Measurements from ENCODE around the gene FUCA2.

The FUCA2 gene

GRCh38 chr6:143544011-143544696 lies 32.6 kb upstream of the FUCA2 start:
- DNase-seq (ENCODE audit: low read depth), result no peak
- H3K4me3 ChIP-seq (ENCODE audit: low read depth, low read length), result no peak overlapping the region

DNA sequence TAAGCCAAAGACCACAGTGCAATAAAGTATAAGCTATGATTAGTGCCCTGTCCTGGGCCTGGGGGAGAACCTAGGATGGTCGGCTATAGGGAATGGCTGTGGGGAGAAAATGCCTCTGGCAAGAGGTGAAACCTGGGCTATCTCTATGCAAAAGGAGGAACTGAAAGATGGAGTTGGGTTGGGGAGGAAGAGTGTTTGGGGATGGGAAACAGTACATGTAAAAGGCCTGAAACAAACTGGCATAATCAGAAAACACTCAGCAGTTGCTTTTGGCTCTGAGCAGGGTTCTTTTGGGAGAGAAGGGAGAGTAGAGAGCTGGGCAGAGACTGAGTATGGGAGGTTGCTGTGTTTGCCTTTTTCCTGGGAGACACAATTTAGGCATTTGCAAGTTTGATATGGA lies 31.9 kb upstream of the FUCA2 start:
- no peak for TF ChIP-seq CTCF (conservative IDR thresholded peaks at IDR 0.05; ENCODE audit: low read depth, low read length)
- DNase-seq (ENCODE audit: low read depth), result no peak
- no peak overlapping the region for H3K4me3 ChIP-seq (ENCODE audit: low read depth, low read length)

More at GRCh38 chr6:143544011-143544696, 32.6 kb upstream of the FUCA2 start:
- no peak for TF ChIP-seq CTCF (conservative IDR thresholded peaks at IDR 0.05; ENCODE audit: low read depth, low read length)

- no peak for DNase-seq (ENCODE audit: low read depth)
- TF ChIP-seq CTCF (conservative IDR thresholded peaks at IDR 0.05; ENCODE audit: low read depth, low read length), result no peak
- H3K4me3 ChIP-seq (ENCODE audit: low read depth, low read length), result no peak overlapping the region
Measured at GRCh38 chr6:143542888-143543287, 31.4 kb upstream of the FUCA2 start.

- H3K4me3 ChIP-seq (ENCODE audit: low read depth, low read length), result no peak overlapping the region
- no peak for TF ChIP-seq CTCF (conservative IDR thresholded peaks at IDR 0.05; ENCODE audit: low read depth, low read length)
Measured at GRCh38 chr6:143540192-143540591, 28.7 kb upstream of the FUCA2 start.

DNA sequence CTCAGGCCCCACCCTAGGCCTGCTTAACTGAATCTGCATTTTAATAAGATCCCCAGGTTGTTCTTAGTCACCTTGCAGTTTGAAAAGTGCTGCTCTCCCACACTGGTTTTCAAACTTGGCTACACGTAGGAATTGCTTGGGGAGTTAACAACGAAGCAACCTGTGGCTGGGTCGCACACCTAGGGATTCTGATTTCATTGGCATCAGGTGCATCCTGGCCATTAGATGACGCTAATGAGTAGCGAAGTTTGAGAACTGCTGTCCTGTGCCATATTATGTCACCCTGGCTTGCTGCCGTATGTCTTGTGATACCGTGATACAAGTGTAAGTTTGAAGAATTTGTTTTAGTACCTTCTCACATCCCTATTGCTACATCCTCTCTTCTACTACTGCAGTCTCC lies 28.2 kb upstream of the FUCA2 start:
- H3K4me3 ChIP-seq (ENCODE audit: low read depth, low read length), result no peak overlapping the region
- TF ChIP-seq CTCF (conservative IDR thresholded peaks at IDR 0.05; ENCODE audit: low read depth, low read length), result no peak
- DNase-seq (ENCODE audit: low read depth), result no peak

More at GRCh38 chr6:143540192-143540591, 28.7 kb upstream of the FUCA2 start:
- DNase-seq (ENCODE audit: low read depth), result no peak

DNA sequence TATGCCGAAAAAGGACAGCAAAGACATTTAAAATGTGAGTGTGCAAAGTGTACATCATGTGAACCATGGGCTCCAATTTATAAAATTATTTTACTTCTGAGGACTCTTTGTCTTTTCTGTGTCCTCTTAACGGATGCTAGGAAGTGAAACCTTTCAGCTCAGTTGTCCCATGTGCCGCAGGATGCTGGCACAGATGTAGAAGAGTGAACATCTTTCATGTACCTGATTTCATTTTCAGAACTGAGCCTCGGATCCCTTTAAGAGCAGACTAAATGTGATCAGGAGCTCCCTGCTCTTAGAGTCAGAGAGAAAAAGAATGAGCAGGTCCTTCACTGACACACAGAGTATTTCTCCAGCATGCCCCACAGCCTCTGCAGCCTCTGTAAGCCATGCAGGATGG lies 27.6 kb upstream of the FUCA2 start:
- no peak for DNase-seq (ENCODE audit: low read depth)
- no peak overlapping the region for H3K4me3 ChIP-seq (ENCODE audit: low read depth, low read length)
- no peak for TF ChIP-seq CTCF (conservative IDR thresholded peaks at IDR 0.05; ENCODE audit: low read depth, low read length)

DNA sequence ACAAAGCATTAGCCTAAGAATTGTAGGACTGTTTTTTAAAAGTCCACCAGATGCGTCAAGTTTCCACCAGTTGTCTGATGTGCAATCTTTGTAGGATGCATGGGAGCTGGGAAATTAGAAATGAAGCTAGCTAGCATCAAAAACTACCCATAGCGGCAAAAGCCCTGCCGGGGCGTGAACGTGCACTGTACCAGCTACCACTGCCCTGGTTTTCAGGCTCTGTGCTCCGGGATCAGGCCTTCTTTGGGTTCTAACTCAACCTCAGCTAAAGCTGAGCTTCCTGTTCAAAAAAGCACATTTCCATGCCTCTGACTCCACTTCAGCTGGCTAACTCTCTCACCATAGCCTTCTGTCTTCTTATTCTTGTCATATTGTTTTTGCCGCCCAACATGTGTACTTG lies 26.9 kb upstream of the FUCA2 start:
- no peak for DNase-seq (ENCODE audit: low read depth)
- no peak overlapping the region for H3K4me3 ChIP-seq (ENCODE audit: low read depth, low read length)
- no peak for TF ChIP-seq CTCF (conservative IDR thresholded peaks at IDR 0.05; ENCODE audit: low read depth, low read length)

Data from choroid plexus epithelial cell (primary cell).